Lower leg skin (tissue), 3 donors: ENCODE results near the gene KCNQ1OT1.

Experiments
- CTCF ChIP-seq, 3 donors: fragments of 450-650 bp; IDR thresholded peaks; one replicate each; pipeline ENCODE4 v1.5.1; 2016; ENCODE audit warnings: antibody characterized with exemption in 3 of 3, mild to moderate bottlenecking in 3 of 3, moderate library complexity in 2 of 3
- POLR2A ChIP-seq, 2 donors: fragments of 450-650 bp; IDR thresholded peaks; one replicate each; pipeline ENCODE4 v1.6.1; 2016 to 2017; ENCODE audit warnings: antibody characterized with exemption in 2 of 2, mild to moderate bottlenecking in 1 of 2, moderate library complexity in 1 of 2

GRCh38 chr11:2576111-2576510, 123.7 kb downstream of the KCNQ1OT1 start:
- no peak for TF ChIP-seq CTCF (IDR thresholded peaks at IDR 0.05)
- TF ChIP-seq POLR2A (IDR thresholded peaks at IDR 0.05): no peak
